Measurements from ENCODE around the gene CAPNS1.
"Not testable (repeated sequence)": the region's sequence is repeated elsewhere in the genome, so short reads cannot be mapped to it uniquely, and the experiment has no call there.

CAPNS1 gene

GRCh38 chr19:36125557-36125956, 14.3 kb upstream of the CAPNS1 start:
- Histone ChIP-seq H3K4me3 (ENCODE audit: low read depth in 1 of 2, low read length in 1 of 2) (no peak overlapping the region), H3K4me1 (ENCODE audit: control insufficient read depth in 1 of 2, insufficient read depth in 1 of 2, low read depth in 1 of 2, low read length in 1 of 2) (peaks cover 18 to 25% of the 10 kb centered on the region in 2 experiments), H3K27me3 (no peaks in the 10 kb centered on the region), H3K9me3 (no peaks in the 10 kb centered on the region), H3K27ac (no peak overlapping the region), H3K36me3 (peaks cover 53% of the 10 kb centered on the region)
- no peak for TF ChIP-seq CTCF (IDR thresholded peaks at IDR 0.05)

- TF ChIP-seq CTCF (IDR thresholded peaks at IDR 0.05), result no peak
These were observed 11.5 kb upstream of the CAPNS1 start for GRCh38 chr19:36128392-36128736.

DNA sequence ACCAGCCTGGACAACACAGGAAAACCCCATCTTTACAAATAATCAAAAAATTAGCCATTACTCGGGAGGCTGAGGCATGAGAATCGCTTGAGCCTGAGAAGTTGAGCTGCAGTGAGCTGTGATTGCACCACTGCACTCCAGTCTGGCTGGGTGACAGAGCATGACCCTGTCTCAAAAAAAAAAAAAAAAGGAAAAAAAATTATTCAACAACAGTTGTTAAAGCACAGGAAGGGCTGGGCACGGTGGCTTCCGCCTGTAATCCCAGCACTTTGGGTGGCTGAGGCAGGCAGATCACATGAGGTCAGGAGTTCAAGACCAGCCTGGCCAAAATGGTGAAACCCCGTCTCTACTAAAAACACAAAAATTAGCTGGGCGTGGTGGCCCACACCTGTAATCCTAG, 8.6 kb upstream of the CAPNS1 start:
- not testable (repeated sequence) for H3K36me3 ChIP-seq; H3K4me3 ChIP-seq (ENCODE audit: low read depth in 1 of 2, low read length in 1 of 2); H3K27me3 ChIP-seq; H3K9me3 ChIP-seq
- H3K27ac ChIP-seq, result peak overlapping the region; percentile 73
- H3K4me1 ChIP-seq (ENCODE audit: control insufficient read depth in 1 of 2, insufficient read depth in 1 of 2, low read depth in 1 of 2, low read length in 1 of 2), result peaks cover 41 to 47% of the 10 kb centered on the region in 2 experiments

More at GRCh38 chr19:36128392-36128736, 11.5 kb upstream of the CAPNS1 start:
- Histone ChIP-seq H3K36me3 (peaks cover 28% of the 10 kb centered on the region), H3K27ac (peak overlapping the region; percentile 90), H3K9me3 (no peaks in the 10 kb centered on the region), H3K4me1 (ENCODE audit: control insufficient read depth in 1 of 2, insufficient read depth in 1 of 2, low read depth in 1 of 2, low read length in 1 of 2) (peaks cover 41 to 47% of the 10 kb centered on the region in 2 experiments), H3K27me3 (no peaks in the 10 kb centered on the region), H3K4me3 (ENCODE audit: low read depth in 1 of 2, low read length in 1 of 2) (peak overlapping the region; percentile 93 to 96)

DNA sequence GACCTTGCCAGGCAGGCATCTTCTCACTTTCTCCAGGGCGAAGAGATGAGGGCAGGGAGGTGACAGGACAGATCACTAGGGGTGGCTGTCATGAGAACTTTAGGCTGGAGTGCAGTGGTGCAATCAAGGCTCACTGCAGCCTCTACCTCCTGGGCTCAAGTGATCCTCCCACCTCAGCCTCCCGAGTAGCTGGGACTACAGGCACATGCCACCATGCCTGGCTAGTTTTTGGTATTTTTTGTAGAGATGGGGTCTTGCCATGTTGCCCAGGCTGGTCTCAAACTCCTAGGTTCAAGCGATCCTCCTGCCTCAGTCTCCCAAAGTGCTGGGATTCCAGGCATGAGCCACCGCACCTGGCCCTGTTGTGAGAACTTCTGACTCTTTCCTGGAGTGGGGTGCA, 5.0 kb upstream of the CAPNS1 start:
- not testable (repeated sequence) for H3K27me3 ChIP-seq; H3K4me3 ChIP-seq (ENCODE audit: low read depth in 1 of 2, low read length in 1 of 2); H3K9me3 ChIP-seq; H3K27ac ChIP-seq; H3K36me3 ChIP-seq
- peaks cover 26 to 35% of the 10 kb centered on the region in 2 experiments for H3K4me1 ChIP-seq (ENCODE audit: control insufficient read depth in 1 of 2, insufficient read depth in 1 of 2, low read depth in 1 of 2, low read length in 1 of 2)

DNA sequence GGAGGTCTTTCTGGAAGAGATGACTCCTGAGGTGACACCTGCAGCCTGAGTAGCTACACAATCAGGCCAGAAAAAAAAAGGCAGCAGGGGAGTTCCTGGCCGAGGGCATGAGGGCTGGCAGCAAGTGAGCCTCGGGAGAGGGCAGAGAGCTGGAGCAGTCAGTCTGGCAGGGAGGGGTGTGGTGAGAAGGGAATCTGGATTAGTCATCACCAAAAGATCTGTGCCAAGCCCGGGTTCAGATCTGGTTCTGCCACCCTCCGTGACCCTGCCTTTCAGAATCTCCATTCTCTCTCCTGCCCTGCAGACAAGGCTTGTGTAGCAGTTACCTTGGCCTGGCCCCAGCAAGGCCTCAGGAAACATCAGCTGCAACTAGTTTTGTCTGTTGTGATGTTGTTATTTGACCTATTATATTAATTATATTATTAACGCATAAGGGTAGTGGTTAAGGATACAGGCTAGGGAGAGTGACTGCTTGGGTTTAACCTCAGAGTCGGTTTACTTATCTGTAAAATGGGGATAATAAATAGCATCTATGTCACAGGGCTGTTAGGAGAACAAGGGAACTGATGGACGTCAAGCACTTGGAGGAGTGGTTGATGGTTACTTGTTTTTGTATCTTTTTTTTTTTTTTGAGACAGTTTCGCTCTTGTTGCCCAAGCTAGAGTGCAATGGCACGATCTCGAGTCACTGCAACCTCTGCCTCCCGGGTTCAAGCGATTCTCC, 2.7 kb upstream of the CAPNS1 start:
- H3K27me3 ChIP-seq, result no peaks in the 10 kb centered on the region
- H3K4me1 ChIP-seq (ENCODE audit: control insufficient read depth in 1 of 2, insufficient read depth in 1 of 2, low read depth in 1 of 2, low read length in 1 of 2), result peaks cover 23 to 30% of the 10 kb centered on the region in 2 experiments
- TF ChIP-seq CTCF (IDR thresholded peaks at IDR 0.05), result no peak
- H3K9me3 ChIP-seq, result no peaks in the 10 kb centered on the region
- H3K27ac ChIP-seq, result no peak overlapping the region
- H3K4me3 ChIP-seq (ENCODE audit: low read depth in 1 of 2, low read length in 1 of 2), result no peak overlapping the region
- peaks cover 1% of the 10 kb centered on the region for H3K36me3 ChIP-seq

DNA sequence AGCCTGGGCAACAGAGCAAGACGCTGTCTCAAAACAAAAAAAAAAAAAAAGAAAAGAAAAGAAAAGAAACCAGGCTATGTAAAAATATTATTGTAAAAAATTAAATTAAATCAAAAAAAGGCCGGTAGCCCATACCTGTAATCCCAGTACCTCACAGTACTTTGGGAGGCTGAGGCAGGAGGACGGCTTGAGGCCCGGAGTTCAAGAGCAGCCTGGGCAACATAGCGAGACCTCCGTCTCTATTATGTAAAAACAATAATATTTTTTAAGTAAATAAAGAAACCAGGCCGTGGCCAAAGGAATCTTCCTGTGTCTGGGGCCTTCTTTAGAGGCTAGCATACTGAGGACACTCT, 770 bp upstream of the CAPNS1 start:
- peak overlapping the region; percentile 92 for H3K27ac ChIP-seq
- no peaks in the 10 kb centered on the region for H3K9me3 ChIP-seq
- H3K4me3 ChIP-seq (ENCODE audit: low read depth in 1 of 2, low read length in 1 of 2), result peak overlapping the region; percentile 76 to 92
- H3K27me3 ChIP-seq, result no peaks in the 10 kb centered on the region
- H3K36me3 ChIP-seq, result peaks cover 15% of the 10 kb centered on the region
- H3K4me1 ChIP-seq (ENCODE audit: control insufficient read depth in 1 of 2, insufficient read depth in 1 of 2, low read depth in 1 of 2, low read length in 1 of 2), result peaks cover 16 to 24% of the 10 kb centered on the region in 2 experiments
- no peak for TF ChIP-seq CTCF (IDR thresholded peaks at IDR 0.05)

Data from neutrophil (primary cell).